ENCODE measurements around the gene SENP1.

SENP1 gene

GRCh38 chr12:48063530-48063929, 42.3 kb downstream of the SENP1 start:
- DNase-seq, result no peak

GRCh38 chr12:48061938-48062719, 43.8 kb downstream of the SENP1 start:
- DNase-seq, result no peak

GRCh38 chr12:48060474-48060873, 45.4 kb downstream of the SENP1 start:
- DNase-seq, result no peak

- no peak for DNase-seq
Measured at GRCh38 chr12:48058771-48059170, 47.1 kb downstream of the SENP1 start.

GRCh38 chr12:48054955-48055821, 50.7 kb downstream of the SENP1 start:
- no peak for DNase-seq

- DNase-seq, result no peak
Measured at GRCh38 chr12:48053883-48054282, 52.0 kb downstream of the SENP1 start.

GRCh38 chr12:48053122-48053521, 52.8 kb downstream of the SENP1 start:
- no peak for DNase-seq

- DNase-seq, result no peak
Measured at GRCh38 chr12:48051681-48052080, 54.2 kb downstream of the SENP1 start.

- no peak for DNase-seq
Measured at GRCh38 chr12:48050174-48050573, 55.7 kb downstream of the SENP1 start.

- DNase-seq, result no peak
Measured at GRCh38 chr12:48045965-48046518, 59.8 kb downstream of the SENP1 start.

GRCh38 chr12:48045061-48045846, 60.6 kb downstream of the SENP1 start:
- no peak for DNase-seq

GRCh38 chr12:48044396-48044795, 61.5 kb downstream of the SENP1 start:
- DNase-seq, result no peak

GRCh38 chr12:48043771-48044170, 62.1 kb downstream of the SENP1 start:
- DNase-seq, result no peak

- DNase-seq, result no peak
Measured at GRCh38 chr12:48041591-48042423, 64.1 kb downstream of the SENP1 start.

- DNase-seq, result no peak
Measured at GRCh38 chr12:48040354-48040753, 65.5 kb downstream of the SENP1 start.

- no peak for DNase-seq
Measured at GRCh38 chr12:48039151-48039550, 66.7 kb downstream of the SENP1 start.

- no peak for DNase-seq
Measured at GRCh38 chr12:48038085-48038484, 67.8 kb downstream of the SENP1 start.

- no peak for DNase-seq
Measured at GRCh38 chr12:48037267-48037915, 68.5 kb downstream of the SENP1 start.

- no peak for DNase-seq
Measured at GRCh38 chr12:48036818-48037217, 69.1 kb downstream of the SENP1 start.

- no peak for DNase-seq
Measured at GRCh38 chr12:48034835-48035805, 70.8 kb downstream of the SENP1 start.

Data from NCI-H446 (cell line).